ENCODE data around the gene NTSR1. TPM values are rescaled to one million over a fixed set of nuclear protein-coding genes. Genes with fewer than 3 reads are reported as not detected.

NTSR1 gene
- total RNA-seq, 1 donor from 2014 or later: 0.08 TPM

- no peak for TF ChIP-seq CTCF (IDR thresholded peaks at IDR 0.05; ENCODE audit: insufficient read depth, low read length, poor library complexity, severe bottlenecking)
- DNase-seq (ENCODE audit: low read depth): no peak
- H3K4me3 ChIP-seq (ENCODE audit: low read depth, low read length): no peak overlapping the region
These were observed 45.7 kb downstream of the NTSR1 start for GRCh38 chr20:62754122-62754990.

DNA sequence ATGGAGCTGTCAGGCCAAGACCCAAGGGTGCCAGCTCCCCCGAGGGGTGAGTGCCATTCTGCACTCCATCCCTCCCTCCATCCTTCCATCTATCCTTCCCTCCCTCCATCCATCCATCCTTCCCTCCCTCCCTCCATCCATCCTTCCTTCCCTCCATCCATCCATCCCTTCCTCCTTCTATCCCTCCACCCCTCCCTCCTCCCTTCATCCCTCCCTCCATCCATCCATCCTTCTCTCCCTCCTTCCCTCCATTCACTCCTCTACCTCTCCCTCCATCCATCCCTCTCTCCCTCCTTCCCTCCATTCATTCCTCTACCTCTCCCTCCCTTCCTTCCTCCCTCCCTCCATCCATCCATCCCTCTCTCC, 46.3 kb downstream of the NTSR1 start:
- no peaks in the 10 kb centered on the region for H3K36me3 ChIP-seq (ENCODE audit: control insufficient read depth, insufficient read depth, low read length)
- H3K4me3 ChIP-seq (ENCODE audit: low read depth, low read length): no peak overlapping the region
- DNase-seq (ENCODE audit: low read depth): no peak
- TF ChIP-seq CTCF (IDR thresholded peaks at IDR 0.05; ENCODE audit: insufficient read depth, low read length, poor library complexity, severe bottlenecking): no peak
- peaks cover 38% of the 10 kb centered on the region for H3K27me3 ChIP-seq (ENCODE audit: control insufficient read depth, insufficient read depth, low read length)

More at GRCh38 chr20:62754122-62754990, 45.7 kb downstream of the NTSR1 start:
- no peaks in the 10 kb centered on the region for H3K36me3 ChIP-seq (ENCODE audit: control insufficient read depth, insufficient read depth, low read length)
- H3K27me3 ChIP-seq (ENCODE audit: control insufficient read depth, insufficient read depth, low read length): peaks cover 38% of the 10 kb centered on the region

- H3K27me3 ChIP-seq (ENCODE audit: control insufficient read depth, insufficient read depth, low read length): peaks cover 39% of the 10 kb centered on the region
- no peak for DNase-seq (ENCODE audit: low read depth)
These were observed 47.4 kb downstream of the NTSR1 start for GRCh38 chr20:62755817-62756724.

GRCh38 chr20:62758226-62758912, 49.7 kb downstream of the NTSR1 start:
- Histone ChIP-seq H3K27me3 (ENCODE audit: control insufficient read depth, insufficient read depth, low read length) (peaks cover 23% of the 10 kb centered on the region), H3K36me3 (ENCODE audit: control insufficient read depth, insufficient read depth, low read length) (no peaks in the 10 kb centered on the region), H3K4me3 (ENCODE audit: low read depth, low read length) (no peak overlapping the region)
- no peak for DNase-seq (ENCODE audit: low read depth)
- no peak for TF ChIP-seq CTCF (IDR thresholded peaks at IDR 0.05; ENCODE audit: insufficient read depth, low read length, poor library complexity, severe bottlenecking)

More at GRCh38 chr20:62755817-62756724, 47.4 kb downstream of the NTSR1 start:
- H3K36me3 ChIP-seq (ENCODE audit: control insufficient read depth, insufficient read depth, low read length): no peaks in the 10 kb centered on the region
- TF ChIP-seq CTCF (IDR thresholded peaks at IDR 0.05; ENCODE audit: insufficient read depth, low read length, poor library complexity, severe bottlenecking): no peak
- no peak overlapping the region for H3K4me3 ChIP-seq (ENCODE audit: low read depth, low read length)

DNA sequence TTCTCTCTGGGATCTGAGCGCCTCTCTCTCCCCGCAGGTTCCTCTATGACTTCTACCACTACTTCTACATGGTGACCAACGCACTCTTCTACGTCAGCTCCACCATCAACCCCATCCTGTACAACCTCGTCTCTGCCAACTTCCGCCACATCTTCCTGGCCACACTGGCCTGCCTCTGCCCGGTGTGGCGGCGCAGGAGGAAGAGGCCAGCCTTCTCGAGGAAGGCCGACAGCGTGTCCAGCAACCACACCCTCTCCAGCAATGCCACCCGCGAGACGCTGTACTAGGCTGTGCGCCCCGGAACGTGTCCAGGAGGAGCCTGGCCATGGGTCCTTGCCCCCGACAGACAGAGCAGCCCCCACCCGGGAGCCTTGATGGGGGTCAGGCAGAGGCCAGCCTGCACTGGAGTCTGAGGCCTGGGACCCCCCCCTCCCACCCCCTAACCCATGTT, 51.4 kb downstream of the NTSR1 start:
- Histone ChIP-seq H3K4me3 (ENCODE audit: low read depth, low read length) (no peak overlapping the region), H3K27me3 (ENCODE audit: control insufficient read depth, insufficient read depth, low read length) (peaks cover 30% of the 10 kb centered on the region), H3K36me3 (ENCODE audit: control insufficient read depth, insufficient read depth, low read length) (no peaks in the 10 kb centered on the region)
- no peak for DNase-seq (ENCODE audit: low read depth)
- TF ChIP-seq CTCF (IDR thresholded peaks at IDR 0.05; ENCODE audit: insufficient read depth, low read length, poor library complexity, severe bottlenecking): no peak

Measured in kidney epithelial cell (primary cell).